Stimulated activated memory B cell treated with anti-CD40 and anti-IgM and Interleukin-4, amounts not matched to agents 10 μg/mL and 1 μg/mL and 100 μg/mL, for 72 hours (primary cell): ENCODE measurements around the gene RTN4IP1.
"Not testable (repeated sequence)": the region's sequence is repeated elsewhere in the genome, so short reads cannot be mapped to it uniquely, and the experiment has no call there.

Experiments used
- ATAC-seq: fragments of 150-1000 bp; cut with Tn5 transposase; 2 replicates; pipeline ENCODE4 v1.10.0; 2021
- H3K27ac Mint-ChIP-seq: one replicate; pipeline ENCODE4 v1.8.0; 2022; ENCODE audit warnings: mild to moderate bottlenecking, mixed read lengths
- H3K27me3 Mint-ChIP-seq: one replicate; pipeline ENCODE4 v1.8.0; 2022; ENCODE audit warnings: mixed read lengths
- H3K36me3 Mint-ChIP-seq: one replicate; pipeline ENCODE4 v1.8.0; 2022; ENCODE audit warnings: mixed read lengths
- H3K4me1 Mint-ChIP-seq: one replicate; pipeline ENCODE4 v1.8.0; 2022; ENCODE audit warnings: mixed read lengths
- H3K4me3 Mint-ChIP-seq: one replicate; pipeline ENCODE4 v1.8.0; 2022; ENCODE audit warnings: mild to moderate bottlenecking, moderate library complexity, mixed read lengths
- H3K9me3 Mint-ChIP-seq: one replicate; pipeline ENCODE4 v1.8.0; 2022; ENCODE audit warnings: mixed read lengths

Gene RTN4IP1

DNA sequence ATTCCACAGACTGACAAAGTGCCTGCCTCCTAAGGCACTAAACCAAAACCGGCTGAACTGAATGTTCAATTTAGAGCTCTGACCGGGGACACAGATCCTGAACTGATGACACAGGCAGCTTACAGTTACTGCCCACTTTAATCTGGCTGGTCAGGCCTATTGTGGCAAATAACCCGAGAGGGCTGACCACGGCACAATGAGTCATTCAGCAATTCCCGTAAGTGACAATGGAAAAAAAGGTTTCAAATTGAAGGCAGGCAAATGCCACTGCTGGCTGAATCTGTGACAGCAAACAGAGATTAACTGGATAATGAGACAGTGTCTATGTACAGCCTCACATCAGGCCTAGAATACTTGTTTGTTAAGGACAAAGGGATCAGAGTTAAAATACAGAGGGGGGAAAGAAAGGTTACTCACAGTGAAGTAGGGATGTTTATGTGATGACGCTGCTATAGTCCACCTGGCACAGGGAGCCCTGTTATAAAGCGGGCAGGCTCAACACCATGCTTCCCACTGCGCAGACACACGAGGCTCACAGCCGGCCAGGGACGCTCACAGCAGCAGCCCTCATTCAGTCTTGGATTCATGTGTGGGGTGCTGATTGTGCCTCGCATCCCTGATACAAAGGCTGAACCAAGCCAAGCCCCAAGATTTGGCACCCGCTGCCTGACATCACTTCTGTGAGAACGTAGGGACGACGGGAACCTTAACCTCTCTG is 54.4 kb downstream of the RTN4IP1 start:
- Mint-ChIP-seq H3K4me1 (peaks cover 11% of the 10 kb centered on the region), H3K4me3 (no peak overlapping the region), H3K36me3 (peaks cover 33% of the 10 kb centered on the region), H3K9me3 (no peaks in the 10 kb centered on the region), H3K27ac (peak overlapping the region; percentile 60), H3K27me3 (no peaks in the 10 kb centered on the region)
- no peak for ATAC-seq

DNA sequence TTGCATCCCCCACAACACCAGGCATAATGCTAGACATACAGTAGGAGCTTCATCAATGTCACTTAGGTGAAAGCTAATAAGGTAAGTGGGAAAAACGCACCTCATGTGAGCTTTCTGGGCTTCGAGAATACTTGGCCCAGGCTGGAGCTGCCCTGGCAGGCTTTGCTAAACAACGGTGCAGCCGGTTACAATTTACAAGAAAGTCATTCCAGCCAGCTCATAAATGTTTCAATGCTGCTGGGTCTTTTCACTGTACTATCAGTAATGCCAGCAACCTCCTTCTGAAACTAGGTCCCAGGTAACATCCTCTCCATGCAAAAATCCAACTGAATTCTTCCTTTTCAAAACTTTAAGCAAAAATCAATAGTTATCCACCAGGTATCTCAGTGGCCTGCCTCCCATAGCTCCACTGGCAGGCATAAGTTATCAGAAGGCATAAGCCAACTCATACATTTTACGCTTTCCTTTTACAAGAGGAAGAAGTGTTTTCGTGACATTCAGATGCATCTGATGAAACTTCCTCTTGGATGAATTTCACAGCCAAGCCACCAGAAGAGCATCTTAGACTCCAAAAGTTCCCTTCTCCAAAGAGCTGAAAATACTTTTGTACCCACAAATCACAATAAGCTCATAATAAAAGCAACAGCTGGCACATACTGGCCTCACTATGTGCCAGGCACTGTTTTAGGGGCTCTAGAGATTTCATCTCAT is 56.3 kb downstream of the RTN4IP1 start:
- H3K9me3 Mint-ChIP-seq = no peaks in the 10 kb centered on the region
- no peak overlapping the region for H3K4me3 Mint-ChIP-seq
- no peak for ATAC-seq
- H3K27ac Mint-ChIP-seq = peak overlapping the region; percentile 2
- H3K27me3 Mint-ChIP-seq = no peaks in the 10 kb centered on the region
- peaks cover 11% of the 10 kb centered on the region for H3K4me1 Mint-ChIP-seq
- peaks cover 43% of the 10 kb centered on the region for H3K36me3 Mint-ChIP-seq

DNA sequence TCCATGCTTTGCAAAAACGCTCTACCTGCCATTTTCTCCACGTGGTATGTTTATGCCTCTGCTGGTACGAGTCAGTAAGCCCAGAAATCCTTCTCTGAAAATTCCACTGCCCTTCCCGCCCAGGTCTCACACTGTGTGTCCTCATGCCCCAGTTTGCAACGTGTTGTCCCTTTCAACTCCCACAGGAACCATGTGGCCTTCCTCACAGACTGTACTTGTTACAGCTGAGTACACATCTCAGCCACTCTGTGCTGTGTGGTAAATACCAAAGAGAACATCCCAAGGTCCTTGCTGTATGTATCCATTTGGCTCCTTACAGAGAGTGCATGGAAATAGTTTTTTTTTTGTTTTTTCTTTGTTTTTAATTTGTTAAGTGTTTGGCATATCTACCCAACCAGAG is 56.9 kb downstream of the RTN4IP1 start:
- Mint-ChIP-seq H3K27ac (peak overlapping the region; percentile 2), H3K4me1 (peaks cover 11% of the 10 kb centered on the region), H3K9me3 (no peaks in the 10 kb centered on the region), H3K4me3 (no peak overlapping the region), H3K27me3 (no peaks in the 10 kb centered on the region), H3K36me3 (peaks cover 48% of the 10 kb centered on the region)
- no peak for ATAC-seq

DNA sequence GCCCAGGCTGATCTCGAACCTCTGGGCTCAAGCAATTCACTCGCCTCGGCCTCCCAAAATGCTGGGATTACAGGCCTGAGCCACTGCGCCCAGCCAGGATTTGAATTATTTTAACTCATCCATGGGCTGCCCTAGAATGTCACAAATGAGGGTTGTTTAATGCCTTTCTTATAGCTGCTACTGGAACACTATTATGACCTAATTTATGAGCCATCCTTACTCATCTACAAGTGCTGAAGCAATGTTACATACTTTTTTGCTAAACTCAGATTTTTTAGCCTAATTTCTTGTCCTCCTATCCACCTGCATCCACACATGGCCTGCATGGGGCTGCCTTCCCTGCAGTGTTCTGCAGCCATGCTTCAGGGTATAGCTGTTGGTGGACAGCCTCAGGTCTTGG is 59.9 kb downstream of the RTN4IP1 start:
- no peak overlapping the region for H3K4me3 Mint-ChIP-seq
- no peaks in the 10 kb centered on the region for H3K27me3 Mint-ChIP-seq
- peak overlapping the region; percentile 42 for H3K27ac Mint-ChIP-seq
- peaks cover 32% of the 10 kb centered on the region for H3K36me3 Mint-ChIP-seq
- H3K4me1 Mint-ChIP-seq = peaks cover 11% of the 10 kb centered on the region
- ATAC-seq = no peak
- no peaks in the 10 kb centered on the region for H3K9me3 Mint-ChIP-seq

DNA sequence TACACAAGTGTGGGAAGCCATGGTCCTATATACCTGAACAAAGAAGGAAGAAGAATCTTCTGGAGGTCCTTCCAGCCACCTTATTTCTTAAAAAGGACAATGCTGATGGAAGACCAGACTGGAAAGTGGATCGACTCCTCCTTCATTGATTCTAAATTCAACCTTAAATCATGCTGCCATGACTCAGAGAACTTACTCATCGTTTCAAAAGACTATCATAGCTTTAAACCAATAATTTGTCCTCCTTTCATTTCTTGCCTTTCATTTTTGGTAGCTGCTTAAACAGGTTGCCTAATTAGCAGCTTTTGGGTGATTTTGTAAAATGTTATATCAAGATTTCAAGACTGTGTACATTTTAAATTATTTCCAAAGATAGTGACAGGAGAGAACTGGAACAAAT is 60.8 kb downstream of the RTN4IP1 start:
- H3K4me1 Mint-ChIP-seq = peaks cover 17% of the 10 kb centered on the region
- no peak overlapping the region for H3K4me3 Mint-ChIP-seq
- peak overlapping the region; percentile 14 for H3K27ac Mint-ChIP-seq
- peaks cover 40% of the 10 kb centered on the region for H3K36me3 Mint-ChIP-seq
- H3K9me3 Mint-ChIP-seq = no peaks in the 10 kb centered on the region
- ATAC-seq = no peak
- H3K27me3 Mint-ChIP-seq = no peaks in the 10 kb centered on the region

DNA sequence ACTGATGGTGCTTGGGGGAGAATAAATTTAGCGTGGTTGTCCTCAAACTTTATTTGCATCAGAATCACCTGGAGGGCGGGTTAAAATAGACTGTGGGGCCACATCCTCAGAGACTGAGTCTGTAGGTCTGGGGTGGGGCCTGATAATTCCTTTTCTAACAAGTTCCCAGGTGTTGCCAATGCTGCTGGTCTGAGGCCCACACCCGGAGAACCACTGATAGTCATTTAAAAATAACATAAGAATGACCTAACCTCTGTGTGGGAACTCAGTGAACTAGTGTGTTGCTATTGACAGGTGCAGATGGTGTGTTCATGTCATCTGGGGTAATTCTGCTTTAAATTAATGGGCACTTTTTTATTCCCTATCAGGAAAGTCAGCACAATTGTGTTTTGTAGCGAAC is 64.8 kb downstream of the RTN4IP1 start:
- Mint-ChIP-seq H3K27me3 (no peaks in the 10 kb centered on the region), H3K9me3 (no peaks in the 10 kb centered on the region), H3K36me3 (peaks cover 25% of the 10 kb centered on the region), H3K4me3 (no peak overlapping the region), H3K27ac (peak overlapping the region; percentile 58), H3K4me1 (peaks cover 6% of the 10 kb centered on the region)
- ATAC-seq = no peak

GRCh38 chr6:106563614-106564013 is 65.7 kb downstream of the RTN4IP1 start:
- peaks cover 23% of the 10 kb centered on the region for H3K36me3 Mint-ChIP-seq
- peaks cover 6% of the 10 kb centered on the region for H3K4me1 Mint-ChIP-seq
- no peaks in the 10 kb centered on the region for H3K27me3 Mint-ChIP-seq
- H3K4me3 Mint-ChIP-seq = no peak overlapping the region
- peak overlapping the region; percentile 58 for H3K27ac Mint-ChIP-seq
- ATAC-seq = no peak
- H3K9me3 Mint-ChIP-seq = no peaks in the 10 kb centered on the region

GRCh38 chr6:106561686-106562405 is 67.5 kb downstream of the RTN4IP1 start:
- Mint-ChIP-seq H3K9me3 (no peaks in the 10 kb centered on the region), H3K36me3 (peaks cover 28% of the 10 kb centered on the region), H3K4me3 (no peak overlapping the region), H3K27me3 (no peaks in the 10 kb centered on the region), H3K4me1 (peaks cover 6% of the 10 kb centered on the region), H3K27ac (peak overlapping the region; percentile 51)
- ATAC-seq = no peak

DNA sequence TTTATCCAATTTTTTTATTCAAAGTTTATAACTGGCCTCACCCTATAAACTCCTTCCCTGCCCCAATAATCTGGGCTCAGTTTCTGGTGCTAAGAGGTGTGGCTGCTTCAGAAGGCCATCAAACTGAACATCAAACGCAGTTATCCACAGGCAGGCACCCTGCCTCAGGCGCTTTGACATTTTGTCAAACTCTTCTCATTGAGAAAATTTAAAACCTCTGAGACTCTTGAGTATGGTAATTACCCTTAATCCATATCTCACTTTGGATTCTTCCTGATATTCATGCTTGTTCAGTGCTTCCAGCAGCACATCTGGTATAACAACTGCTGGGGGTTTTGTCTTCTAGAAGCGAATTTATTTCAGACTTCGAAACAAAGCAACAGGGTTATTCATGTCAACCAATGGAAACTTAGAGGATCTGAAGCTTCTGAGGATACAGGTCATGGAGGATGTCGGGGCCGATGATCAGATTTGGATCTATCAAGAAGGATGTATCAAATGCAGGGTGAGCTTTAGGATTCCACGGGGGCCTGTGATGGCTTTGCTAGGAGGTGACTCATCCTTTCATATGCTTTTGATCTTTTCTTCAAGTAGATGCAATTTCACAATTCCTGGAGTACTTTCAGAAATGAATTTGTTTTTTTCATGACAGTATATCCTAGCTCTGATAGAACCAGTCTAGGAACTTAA is 68.2 kb downstream of the RTN4IP1 start:
- Mint-ChIP-seq H3K4me3 (no peak overlapping the region), H3K9me3 (no peaks in the 10 kb centered on the region), H3K27me3 (no peaks in the 10 kb centered on the region), H3K27ac (peak overlapping the region; percentile 51), H3K4me1 (peaks cover 11% of the 10 kb centered on the region), H3K36me3 (peaks cover 28% of the 10 kb centered on the region)
- ATAC-seq = no peak

DNA sequence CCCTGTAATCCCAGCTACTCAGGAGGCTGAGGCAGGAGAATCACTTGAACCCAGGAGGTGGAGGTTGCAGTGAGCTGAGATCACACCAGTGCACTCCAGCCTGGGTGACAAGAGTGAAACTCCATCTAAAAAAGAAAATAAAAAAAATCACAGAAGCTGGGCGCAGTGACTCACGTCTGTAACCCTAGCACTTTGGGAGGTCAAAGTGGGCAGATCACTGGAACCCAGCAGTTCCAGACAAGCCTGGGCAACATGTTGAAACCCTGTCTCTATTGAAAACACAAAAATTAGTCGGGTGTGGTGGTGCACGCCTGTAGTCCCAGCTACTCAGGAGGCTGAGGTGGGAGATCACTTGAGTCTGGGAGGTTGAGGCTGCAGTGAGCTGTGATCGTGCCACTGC is 69.6 kb downstream of the RTN4IP1 start:
- H3K27me3 Mint-ChIP-seq, ATAC-seq, H3K4me3 Mint-ChIP-seq, H3K9me3 Mint-ChIP-seq, H3K27ac Mint-ChIP-seq: not testable (repeated sequence)
- Mint-ChIP-seq H3K4me1 (peaks cover 11% of the 10 kb centered on the region), H3K36me3 (peaks cover 37% of the 10 kb centered on the region)

GRCh38 chr6:106558364-106558763 is 70.9 kb downstream of the RTN4IP1 start:
- Mint-ChIP-seq H3K4me3 (no peak overlapping the region), H3K27me3 (no peaks in the 10 kb centered on the region), H3K27ac (peak overlapping the region; percentile 59), H3K9me3 (no peaks in the 10 kb centered on the region), H3K4me1 (peaks cover 9% of the 10 kb centered on the region), H3K36me3 (peaks cover 37% of the 10 kb centered on the region)
- no peak for ATAC-seq

DNA sequence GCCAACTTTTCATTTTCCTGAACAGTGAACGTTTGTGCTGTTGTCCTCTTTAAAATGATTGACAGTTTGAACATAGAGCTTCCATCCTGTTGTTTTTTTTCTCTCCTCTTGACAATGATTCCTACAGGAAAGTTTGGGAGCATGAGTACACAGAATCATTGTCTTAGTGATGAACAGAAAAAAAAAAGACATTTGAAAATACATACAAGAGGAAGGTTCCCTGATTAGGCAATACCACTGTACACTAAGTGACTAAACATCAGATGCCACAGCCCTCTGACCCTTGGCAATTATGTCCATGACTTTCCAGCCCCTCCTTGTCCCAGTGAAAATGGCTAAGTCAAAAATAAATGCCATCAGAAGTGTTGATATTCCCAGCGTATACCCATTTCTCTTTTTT is 71.5 kb downstream of the RTN4IP1 start:
- ATAC-seq = no peak
- Mint-ChIP-seq H3K27ac (peak overlapping the region; percentile 59), H3K36me3 (peaks cover 43% of the 10 kb centered on the region), H3K27me3 (no peaks in the 10 kb centered on the region), H3K4me1 (peaks cover 12% of the 10 kb centered on the region), H3K9me3 (no peaks in the 10 kb centered on the region), H3K4me3 (no peak overlapping the region)

- H3K4me3 Mint-ChIP-seq = no peak overlapping the region
- H3K9me3 Mint-ChIP-seq = no peaks in the 10 kb centered on the region
- peaks cover 46% of the 10 kb centered on the region for H3K36me3 Mint-ChIP-seq
- no peak overlapping the region for H3K27ac Mint-ChIP-seq
- H3K27me3 Mint-ChIP-seq = no peaks in the 10 kb centered on the region
- peaks cover 12% of the 10 kb centered on the region for H3K4me1 Mint-ChIP-seq
- ATAC-seq = no peak
Observed at GRCh38 chr6:106556368-106556960, 72.8 kb downstream of the RTN4IP1 start.

GRCh38 chr6:106555767-106556166 is 73.5 kb downstream of the RTN4IP1 start:
- no peaks in the 10 kb centered on the region for H3K27me3 Mint-ChIP-seq
- no peaks in the 10 kb centered on the region for H3K9me3 Mint-ChIP-seq
- no peak overlapping the region for H3K4me3 Mint-ChIP-seq
- peaks cover 12% of the 10 kb centered on the region for H3K4me1 Mint-ChIP-seq
- no peak for ATAC-seq
- no peak overlapping the region for H3K27ac Mint-ChIP-seq
- peaks cover 47% of the 10 kb centered on the region for H3K36me3 Mint-ChIP-seq

GRCh38 chr6:106553440-106553839 is 75.9 kb downstream of the RTN4IP1 start:
- Mint-ChIP-seq H3K36me3 (peaks cover 62% of the 10 kb centered on the region), H3K27ac (peak overlapping the region; percentile 50), H3K27me3 (no peaks in the 10 kb centered on the region), H3K9me3 (no peaks in the 10 kb centered on the region), H3K4me3 (no peak overlapping the region), H3K4me1 (peaks cover 12% of the 10 kb centered on the region)
- ATAC-seq = no peak
